HUES64 (cell line): ENCODE results near the gene OGFOD3. TPM values are rescaled to one million over a fixed set of nuclear protein-coding genes. Genes with fewer than 3 reads are reported as not detected.
"Not testable (repeated sequence)": the region's sequence is repeated elsewhere in the genome, so short reads cannot be mapped to it uniquely, and the experiment has no call there.

Experiments used
- H3K27ac ChIP-seq: 2 replicates; pipeline ENCODE4 v1.7.0; 2013; ENCODE audit warnings: low read depth, low read length, inconsistent platforms
- H3K27me3 ChIP-seq: 2 replicates; pipeline ENCODE4 v1.6.1; 2013; ENCODE audit warnings: mild to moderate bottlenecking, low read length; ENCODE audit not compliant: insufficient read depth
- H3K36me3 ChIP-seq: 2 replicates; pipeline ENCODE4 v1.6.1; 2013; ENCODE audit warnings: mild to moderate bottlenecking, low read length; ENCODE audit not compliant: insufficient read depth
- H3K4me1 ChIP-seq: 2 replicates; pipeline ENCODE4 v1.6.1; 2013; ENCODE audit warnings: mild to moderate bottlenecking, low read length, moderate library complexity; ENCODE audit not compliant: insufficient read depth
- H3K4me3 ChIP-seq: 2 replicates; pipeline ENCODE4 v1.5.1; 2013; ENCODE audit warnings: mild to moderate bottlenecking, low read length, moderate library complexity
- H3K9ac ChIP-seq: 2 replicates; pipeline ENCODE4 v1.6.1; 2013; ENCODE audit warnings: mild to moderate bottlenecking, low read depth, low read length
- H3K9me3 ChIP-seq: 2 replicates; pipeline ENCODE4 v1.6.1; 2013; ENCODE audit warnings: low read depth, low read length; ENCODE audit not compliant: insufficient read depth
- WGBS: fragments of 150-250, 120-280 bp; methylation state at CpG from one replicate; pipeline ENCODE4 v1.1.7; 2013; ENCODE audit warnings: missing lambda C conversion rate; 5-methylcytosine and 5-hydroxymethylcytosine counted together
- polyA plus RNA-seq, 2 experiments: library from polyadenylated mRNA; stranded (reverse); fragments of 50-300 nt; gene quantifications; one replicate each; pipeline ENCODE4 v1.2.3, GENCODE V29; 2013

The OGFOD3 gene, protein sequence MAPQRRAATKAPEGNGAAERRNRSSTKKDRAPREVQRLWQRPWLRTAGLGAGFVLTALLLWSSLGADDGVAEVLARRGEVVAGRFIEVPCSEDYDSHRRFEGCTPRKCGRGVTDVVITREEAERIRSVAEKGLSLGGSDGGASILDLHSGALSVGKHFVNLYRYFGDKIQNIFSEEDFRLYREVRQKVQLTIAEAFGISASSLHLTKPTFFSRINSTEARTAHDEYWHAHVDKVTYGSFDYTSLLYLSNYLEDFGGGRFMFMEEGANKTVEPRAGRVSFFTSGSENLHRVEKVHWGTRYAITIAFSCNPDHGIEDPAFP
- 13.6 TPM for polyA plus RNA-seq (2013, experiment 1 of 2)
- 14.3 TPM for polyA plus RNA-seq (2013, experiment 2 of 2)

- peak within 1 kb of the TSS; percentile 94 for H3K9ac ChIP-seq
- H3K27me3 ChIP-seq = no peaks in the 10 kb centered on the region; the same call in 1 of the 2 replicates
- H3K9me3 ChIP-seq = no peaks in the 10 kb centered on the region
- H3K36me3 ChIP-seq = peaks cover 10% of the 10 kb centered on the region; the same call in 1 of the 2 replicates
- 2% methylated on average over 100 of the region's 108 CpGs for WGBS
- H3K27ac ChIP-seq = peak within 1 kb of the TSS; percentile 91
- H3K4me3 ChIP-seq = peak within 1 kb of the TSS; percentile 93
- H3K4me1 ChIP-seq = peaks cover 10% of the 10 kb centered on the region
Observed at GRCh38 chr17:82418001-82418986, at the start of gene OGFOD3, which contains the start of gene HEXD. Gene OGFOD3 (minus strand): TSS chr17:82418586. CDS start chr17:82418485, 101 bp downstream. Gene HEXD (plus strand): TSS chr17:82418347. CDS start chr17:82419800, 1,453 bp downstream.

DNA sequence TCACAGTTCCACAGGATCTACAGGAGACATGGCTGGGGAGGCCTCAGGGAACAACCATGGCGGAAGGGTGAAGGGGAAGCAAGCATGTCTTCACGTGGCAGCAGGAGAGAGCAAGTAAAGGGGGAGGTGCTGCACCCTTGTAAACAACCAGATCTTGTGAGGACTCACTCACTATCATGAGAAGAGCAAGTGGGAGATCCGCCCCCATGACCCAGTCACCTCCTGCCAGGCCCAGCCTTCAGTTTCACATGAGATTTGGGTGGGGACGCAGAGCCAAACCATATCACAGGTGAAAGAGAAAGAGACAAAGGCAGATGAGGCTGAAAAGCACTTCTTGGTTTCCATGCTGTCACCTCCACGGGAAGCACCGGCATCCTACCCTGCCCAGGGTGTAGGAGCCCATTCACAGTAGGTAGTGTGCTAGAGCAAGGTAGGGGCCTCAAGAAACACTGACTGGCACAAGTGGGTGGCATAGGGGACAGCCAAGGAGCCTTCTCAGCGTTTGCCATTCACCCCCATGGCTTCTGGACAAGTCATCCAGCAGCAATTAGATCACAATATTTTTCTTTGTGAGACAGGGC is 46.7 kb upstream of the OGFOD3 start:
- no peak overlapping the region for H3K9ac ChIP-seq
- 82% methylated on average over 7 of the region's 7 CpGs for WGBS
- no peaks in the 10 kb centered on the region for H3K27me3 ChIP-seq
- H3K4me1 ChIP-seq = no peaks in the 10 kb centered on the region
- H3K36me3 ChIP-seq = peaks cover 90% of the 10 kb centered on the region
- H3K9me3 ChIP-seq = no peaks in the 10 kb centered on the region
- H3K27ac ChIP-seq = no peak overlapping the region
- H3K4me3 ChIP-seq = no peak overlapping the region

DNA sequence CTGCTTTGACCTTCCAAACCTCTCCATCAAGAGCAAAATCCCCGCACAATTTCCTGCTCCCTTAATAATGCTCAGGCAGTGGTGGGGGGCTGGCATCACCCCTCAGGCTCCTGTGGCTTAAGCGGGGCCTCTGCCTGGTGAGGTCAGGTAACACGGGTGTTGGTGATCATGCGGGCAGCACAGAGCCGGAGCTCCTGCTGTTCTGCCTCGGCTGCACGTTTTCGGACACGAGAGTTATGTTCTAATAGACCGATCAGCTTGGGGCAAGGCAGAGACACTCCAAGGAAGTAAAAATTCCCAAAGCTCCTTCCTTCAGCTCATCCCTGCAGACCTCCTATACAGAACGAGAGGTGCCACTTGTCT is 46.2 kb upstream of the OGFOD3 start:
- H3K9ac ChIP-seq = no peak overlapping the region
- no peak overlapping the region for H3K27ac ChIP-seq
- peaks cover 89% of the 10 kb centered on the region for H3K36me3 ChIP-seq
- H3K27me3 ChIP-seq = no peaks in the 10 kb centered on the region
- no peak overlapping the region for H3K4me3 ChIP-seq
- no peaks in the 10 kb centered on the region for H3K4me1 ChIP-seq
- WGBS = 96% methylated on average over 11 of the region's 11 CpGs
- H3K9me3 ChIP-seq = no peaks in the 10 kb centered on the region

DNA sequence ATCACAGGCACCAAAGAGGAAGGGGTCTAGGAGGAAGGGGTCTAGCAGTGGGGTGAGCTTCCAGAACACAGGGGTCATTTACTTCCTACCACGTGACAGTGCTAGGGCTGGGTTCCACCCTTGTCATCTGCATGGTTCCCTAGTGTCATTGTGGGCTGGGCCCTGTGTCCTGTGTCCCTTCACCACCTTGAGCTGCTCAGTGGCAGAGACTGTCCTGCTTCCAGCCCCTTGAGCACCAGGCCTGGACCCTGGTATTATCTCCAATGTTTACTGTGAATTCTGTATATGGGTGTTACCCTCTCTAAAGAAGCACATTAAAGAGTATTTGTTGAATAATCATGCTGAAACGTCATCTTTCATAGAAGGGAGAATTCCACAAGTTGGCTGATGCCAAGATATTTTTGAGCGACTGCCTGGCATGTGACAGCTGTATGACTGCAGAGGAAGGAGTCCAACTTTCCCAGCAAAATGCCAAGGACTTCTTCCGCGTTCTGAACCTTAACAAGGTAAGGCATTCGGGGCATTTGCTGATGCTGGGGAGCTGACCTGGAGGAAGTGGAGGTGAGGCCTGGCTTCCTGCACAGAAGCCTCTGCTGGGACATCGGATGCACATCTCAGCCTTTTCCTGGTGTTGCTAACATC is 45.7 kb upstream of the OGFOD3 start:
- peaks cover 84% of the 10 kb centered on the region for H3K36me3 ChIP-seq
- WGBS = 96% methylated on average over 7 of the region's 7 CpGs

DNA sequence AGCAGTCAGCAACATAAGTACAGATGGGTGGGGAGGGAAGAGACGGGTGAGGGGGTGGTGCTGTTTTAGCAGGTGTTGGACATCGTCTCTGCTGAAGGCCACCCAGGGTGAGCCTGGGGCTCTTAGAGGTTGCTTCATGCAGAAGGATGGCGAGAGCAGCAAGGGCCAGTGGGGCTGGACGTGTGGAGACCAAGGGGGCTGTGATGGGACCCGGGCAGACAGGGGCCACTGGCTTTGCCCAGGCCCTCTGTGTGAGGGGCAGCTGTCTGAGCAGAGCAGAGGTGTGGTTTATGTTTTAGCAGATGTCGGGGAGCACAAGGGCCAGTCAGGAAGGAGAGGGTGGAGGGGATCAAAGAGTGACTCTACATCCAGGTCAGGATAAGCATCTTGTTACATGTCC is 45.0 kb upstream of the OGFOD3 start:
- H3K36me3 ChIP-seq = peaks cover 77% of the 10 kb centered on the region
- H3K9ac ChIP-seq = no peak overlapping the region
- H3K27me3 ChIP-seq = no peaks in the 10 kb centered on the region
- 93% methylated on average over 6 of the region's 6 CpGs for WGBS
- H3K9me3 ChIP-seq = no peaks in the 10 kb centered on the region
- no peaks in the 10 kb centered on the region for H3K4me1 ChIP-seq
- no peak overlapping the region for H3K4me3 ChIP-seq
- H3K27ac ChIP-seq = no peak overlapping the region

More for the DNA sequence above, 45.7 kb upstream of the OGFOD3 start:
- no peak overlapping the region for H3K4me3 ChIP-seq
- no peaks in the 10 kb centered on the region for H3K9me3 ChIP-seq
- no peak overlapping the region for H3K27ac ChIP-seq
- no peaks in the 10 kb centered on the region for H3K27me3 ChIP-seq
- H3K9ac ChIP-seq = no peak overlapping the region
- H3K4me1 ChIP-seq = no peaks in the 10 kb centered on the region

- no peaks in the 10 kb centered on the region for H3K9me3 ChIP-seq
- peaks cover 5% of the 10 kb centered on the region; the same call in 1 of the 2 replicates for H3K4me1 ChIP-seq
- WGBS = 87% methylated on average over 10 of the region's 10 CpGs
- no peaks in the 10 kb centered on the region for H3K27me3 ChIP-seq
- no peak overlapping the region for H3K9ac ChIP-seq
- H3K4me3 ChIP-seq = no peak overlapping the region
- peaks cover 66% of the 10 kb centered on the region for H3K36me3 ChIP-seq
- H3K27ac ChIP-seq = no peak overlapping the region
Observed at GRCh38 chr17:82461827-82462524, 43.6 kb upstream of the OGFOD3 start.

DNA sequence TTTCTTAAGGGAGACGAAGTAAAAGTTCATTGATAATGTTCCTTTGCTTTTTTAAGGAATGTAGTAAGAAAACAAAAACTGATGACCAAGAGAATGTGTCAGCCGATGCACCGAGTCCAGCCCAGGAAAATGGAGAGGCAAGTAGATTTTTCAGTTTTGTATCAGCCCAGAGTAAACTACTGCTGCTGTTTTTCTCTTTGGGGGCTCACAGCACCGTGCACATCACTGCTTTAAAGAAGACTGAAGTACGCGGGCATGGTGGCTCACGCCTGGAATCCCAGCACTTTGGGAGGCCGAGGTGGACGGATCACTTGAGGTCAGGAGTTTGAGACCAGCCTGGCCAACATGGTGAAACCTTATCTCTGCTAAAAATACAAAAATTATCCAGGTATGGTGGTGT is 41.5 kb upstream of the OGFOD3 start:
- WGBS = 97% methylated on average over 9 of the region's 9 CpGs
- Histone ChIP-seq H3K4me3 (peak overlapping the region; percentile 78; the same call in 1 of the 2 replicates), H3K36me3 (peaks cover 46% of the 10 kb centered on the region)
- H3K4me1 ChIP-seq, H3K9me3 ChIP-seq, H3K27me3 ChIP-seq, H3K27ac ChIP-seq, H3K9ac ChIP-seq: not testable (repeated sequence)

DNA sequence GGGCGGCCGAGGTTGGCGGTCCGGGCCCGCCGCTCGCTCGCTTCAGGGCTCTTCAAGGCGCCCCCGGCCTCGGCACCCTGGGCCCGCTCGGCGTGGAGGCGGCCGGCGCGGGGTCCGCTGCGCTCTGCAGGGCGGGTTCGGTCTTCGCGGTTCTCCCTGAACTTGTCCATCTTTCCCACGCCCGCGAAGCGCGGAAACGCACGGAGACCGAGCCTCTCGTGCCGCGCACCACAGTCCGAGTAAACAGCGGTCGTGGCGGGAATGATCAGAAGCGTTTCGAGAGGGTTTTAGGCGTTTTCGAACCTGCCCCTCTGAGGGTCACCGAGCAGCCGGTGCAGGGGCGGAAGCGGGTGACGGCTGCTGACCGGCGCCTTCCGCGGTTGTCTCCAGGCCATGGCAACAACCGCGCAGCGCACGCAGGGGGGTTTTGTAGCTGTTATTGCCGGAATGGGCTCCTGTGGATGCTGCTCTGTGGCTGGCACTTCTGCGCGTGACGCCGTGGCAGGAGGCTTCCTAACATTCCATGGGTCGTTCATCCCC is 40.6 kb upstream of the OGFOD3 start:
- Histone ChIP-seq H3K9ac (peak overlapping the region; percentile 93), H3K4me3 (peak overlapping the region; percentile 78), H3K9me3 (no peaks in the 10 kb centered on the region; the same call in 1 of the 2 replicates), H3K4me1 (peaks cover 5% of the 10 kb centered on the region; the same call in 1 of the 2 replicates), H3K27me3 (no peaks in the 10 kb centered on the region), H3K27ac (peak overlapping the region; percentile 58), H3K36me3 (peaks cover 36% of the 10 kb centered on the region)
- WGBS = 1% methylated on average over 62 of the region's 62 CpGs

- Histone ChIP-seq H3K36me3 (peaks cover 30% of the 10 kb centered on the region), H3K9me3 (no peaks in the 10 kb centered on the region; the same call in 1 of the 2 replicates), H3K9ac (peak within 1 kb of the TSS; percentile 93), H3K4me1 (peaks cover 5% of the 10 kb centered on the region; the same call in 1 of the 2 replicates), H3K4me3 (peak within 1 kb of the TSS; percentile 78), H3K27ac (peak within 1 kb of the TSS; percentile 99), H3K27me3 (no peaks in the 10 kb centered on the region)
- WGBS = under 1% methylated on average over 85 of the region's 85 CpGs
Observed at GRCh38 chr17:82458179-82458884, 39.9 kb upstream of the OGFOD3 start, which contains the start of gene NARF. Gene NARF (plus strand): TSS chr17:82458741. CDS start chr17:82458804, 63 bp downstream.
